22Rv1 (cell line): ENCODE data around the gene DDX17.
A peak's percentile ranks its signal among the peaks of the same experiment; 100 is the strongest.

ENCODE experiments used
- H3K27ac ChIP-seq: fragments of 450-650 bp; 2 replicates; pipeline ENCODE4 v1.5.1; 2017
- CTCF ChIP-seq: fragments of 450-650 bp; IDR thresholded peaks from 2 replicates; pipeline ENCODE4 v1.5.1; 2017; ENCODE audit warnings: mild to moderate bottlenecking
- ZFX ChIP-seq: fragments of 450-650 bp; IDR thresholded peaks from 2 replicates; pipeline ENCODE4 v1.6.1; 2017; ENCODE audit warnings: antibody characterized with exemption, borderline replicate concordance

Gene DDX17

GRCh38 chr22:38435965-38436364, 70.1 kb downstream of the DDX17 start:
- TF ChIP-seq CTCF (no peak), ZFX (no peak)
- H3K27ac ChIP-seq: no peak overlapping the region

GRCh38 chr22:38435010-38435409, 71.1 kb downstream of the DDX17 start:
- TF ChIP-seq CTCF: peak; percentile 27
- TF ChIP-seq ZFX: no peak
- H3K27ac ChIP-seq: no peak overlapping the region

GRCh38 chr22:38433871-38434270, 72.2 kb downstream of the DDX17 start:
- TF ChIP-seq ZFX: no peak
- no peak for TF ChIP-seq CTCF
- H3K27ac ChIP-seq: no peak overlapping the region
